ENCODE results near the gene PSMC3IP. TPM values are rescaled to one million over a fixed set of nuclear protein-coding genes. Genes with fewer than 3 reads are reported as not detected.
A peak's percentile ranks its signal among the peaks of the same experiment; 100 is the strongest.

PSMC3IP gene
- polyA plus RNA-seq, 3 donors: 1.2 TPM; not detected in 2

GRCh38 chr17:42538482-42538881 lies 39.0 kb downstream of the PSMC3IP start:
- intact Hi-C loops (cut with micrococcal nuclease): no loop called here
- H3K4me2 ChIP-seq (replicated peaks; ENCODE audit: extremely low read depth, low read length, poor library complexity, severe bottlenecking): no peak overlapping the region

GRCh38 chr17:42537826-42538451 lies 39.6 kb downstream of the PSMC3IP start:
- DNase-seq: no peak
- no peak overlapping the region for H2AFZ ChIP-seq (ENCODE audit: insufficient read depth, low read depth, low read length, poor library complexity, severe bottlenecking)
- TF ChIP-seq CTCF (IDR thresholded peaks at IDR 0.05): no peak
- H3K4me3 ChIP-seq (replicated peaks in 1 of 3; ENCODE audit: low read depth in 2 of 3, low read length in 3 of 3): no peak overlapping the region
- WGBS (ENCODE audit: insufficient coverage): 100% methylated on average over 2 of the region's 5 CpGs
- Mint-ChIP-seq H3K9me3 (no peaks in the 10 kb centered on the region), H3K36me3 (peaks cover 30 to 49% of the 10 kb centered on the region in 2 donors), H3K4me3 (no peak overlapping the region), H3K27me3 (ENCODE audit: low read depth in 3 of 3) (no peaks in the 10 kb centered on the region), H3K4me1 (peaks cover 24% of the 10 kb centered on the region), H3K27ac (peak overlapping the region in 1 of 7 donors; percentile 1)
- H3K4me2 ChIP-seq (replicated peaks; ENCODE audit: extremely low read depth, low read length, poor library complexity, severe bottlenecking): no peak overlapping the region
- intact Hi-C loops (cut with micrococcal nuclease): no loop called here
- H3K27me3 ChIP-seq (ENCODE audit: control insufficient read depth in 2 of 2, insufficient read depth in 2 of 2, low read length in 2 of 2): no peaks in the 10 kb centered on the region
- H3K36me3 ChIP-seq (replicated peaks in 1 of 2; ENCODE audit: control insufficient read depth in 1 of 2, insufficient read depth in 2 of 2, low read length in 2 of 2): peaks cover 33 to 43% of the 10 kb centered on the region in 2 donors
- H3K4me1 ChIP-seq (ENCODE audit: control insufficient read depth in 1 of 2, insufficient read depth in 2 of 2, low read length in 2 of 2): peaks cover 18 to 22% of the 10 kb centered on the region in 2 donors
- H3K9me3 ChIP-seq (replicated peaks in 1 of 2; ENCODE audit: control insufficient read depth in 1 of 2, insufficient read depth in 1 of 2, low read length in 2 of 2): no peaks in the 10 kb centered on the region
- H3K27ac ChIP-seq (ENCODE audit: low read depth in 1 of 2, low read length in 2 of 2): no peak overlapping the region
- peaks cover 16% of the 10 kb centered on the region for H4K20me1 ChIP-seq (ENCODE audit: insufficient read depth, low read length)
- peaks cover 13% of the 10 kb centered on the region for H3K79me2 ChIP-seq (ENCODE audit: insufficient read depth, low read length)
- no peak overlapping the region for H3K9ac ChIP-seq (ENCODE audit: insufficient read depth, low read length, poor library complexity, severe bottlenecking)

More at GRCh38 chr17:42538482-42538881, 39.0 kb downstream of the PSMC3IP start:
- H3K79me2 ChIP-seq (ENCODE audit: insufficient read depth, low read length): peaks cover 13% of the 10 kb centered on the region
- no peak for TF ChIP-seq CTCF (IDR thresholded peaks at IDR 0.05)
- peaks cover 18 to 20% of the 10 kb centered on the region in 2 donors for H3K4me1 ChIP-seq (ENCODE audit: control insufficient read depth in 1 of 2, insufficient read depth in 2 of 2, low read length in 2 of 2)
- peaks cover 23% of the 10 kb centered on the region for H3K4me1 Mint-ChIP-seq
- H3K9me3 Mint-ChIP-seq: no peaks in the 10 kb centered on the region
- peaks cover 16% of the 10 kb centered on the region for H4K20me1 ChIP-seq (ENCODE audit: insufficient read depth, low read length)
- H2AFZ ChIP-seq (ENCODE audit: insufficient read depth, low read depth, low read length, poor library complexity, severe bottlenecking): no peak overlapping the region
- no peaks in the 10 kb centered on the region for H3K27me3 ChIP-seq (ENCODE audit: control insufficient read depth in 2 of 2, insufficient read depth in 2 of 2, low read length in 2 of 2)
- no peak overlapping the region for H3K9ac ChIP-seq (ENCODE audit: insufficient read depth, low read length, poor library complexity, severe bottlenecking)
- no peak overlapping the region for H3K27ac ChIP-seq (ENCODE audit: low read depth in 1 of 2, low read length in 2 of 2)
- no peak overlapping the region for H3K4me3 Mint-ChIP-seq
- 92% methylated on average over 10 of the region's 14 CpGs for WGBS (ENCODE audit: insufficient coverage)
- H3K27ac Mint-ChIP-seq: no peak overlapping the region
- no peak for DNase-seq
- no peaks in the 10 kb centered on the region for H3K9me3 ChIP-seq (replicated peaks in 1 of 2; ENCODE audit: control insufficient read depth in 1 of 2, insufficient read depth in 1 of 2, low read length in 2 of 2)
- peaks cover 36 to 55% of the 10 kb centered on the region in 2 donors for H3K36me3 Mint-ChIP-seq
- peaks cover 39 to 48% of the 10 kb centered on the region in 2 donors for H3K36me3 ChIP-seq (replicated peaks in 1 of 2; ENCODE audit: control insufficient read depth in 1 of 2, insufficient read depth in 2 of 2, low read length in 2 of 2)
- no peak overlapping the region for H3K4me3 ChIP-seq (replicated peaks in 1 of 3; ENCODE audit: low read depth in 2 of 3, low read length in 3 of 3)
- no peaks in the 10 kb centered on the region for H3K27me3 Mint-ChIP-seq (ENCODE audit: low read depth in 3 of 3)

Measured in CD14-positive monocyte (primary cell).